HG03159 (cell line): Measurements from ENCODE around the gene ARHGEF10L.

Source experiments
- ATAC-seq: cut with Tn5 transposase; IDR thresholded peaks from one replicate; pipeline ENCODE4 v1.9.1; 2021; ENCODE audit warnings: mild to moderate bottlenecking, moderate library complexity; ENCODE audit not compliant: unreplicated experiment

Gene ARHGEF10L

GRCh38 chr1:17566417-17566816 lies 26.9 kb downstream of the ARHGEF10L start:
- ATAC-seq: no peak

DNA sequence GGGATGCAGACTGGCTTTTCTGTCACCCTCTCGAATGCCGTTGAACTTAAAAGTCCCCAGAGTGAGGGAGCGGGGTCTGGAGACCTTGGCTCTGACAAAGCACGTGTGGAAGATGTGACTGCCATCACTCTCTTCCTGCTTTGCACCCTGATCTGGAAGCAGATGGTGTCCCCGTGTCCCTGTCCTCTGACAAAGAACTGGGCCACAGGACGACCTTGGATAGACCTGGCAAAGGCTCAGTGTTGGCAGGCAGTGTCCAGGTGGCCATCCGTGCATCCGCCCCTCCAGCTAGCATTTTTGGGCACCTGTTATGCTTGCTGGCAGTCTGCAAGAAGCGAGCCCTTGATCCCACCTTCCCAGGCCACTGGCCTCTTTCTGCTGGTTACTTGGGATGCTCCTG lies 27.4 kb downstream of the ARHGEF10L start:
- no peak for ATAC-seq

- ATAC-seq: no peak
These were observed 28.1 kb downstream of the ARHGEF10L start for GRCh38 chr1:17567582-17567981.

GRCh38 chr1:17568014-17568900 lies 28.8 kb downstream of the ARHGEF10L start:
- ATAC-seq: no peak

DNA sequence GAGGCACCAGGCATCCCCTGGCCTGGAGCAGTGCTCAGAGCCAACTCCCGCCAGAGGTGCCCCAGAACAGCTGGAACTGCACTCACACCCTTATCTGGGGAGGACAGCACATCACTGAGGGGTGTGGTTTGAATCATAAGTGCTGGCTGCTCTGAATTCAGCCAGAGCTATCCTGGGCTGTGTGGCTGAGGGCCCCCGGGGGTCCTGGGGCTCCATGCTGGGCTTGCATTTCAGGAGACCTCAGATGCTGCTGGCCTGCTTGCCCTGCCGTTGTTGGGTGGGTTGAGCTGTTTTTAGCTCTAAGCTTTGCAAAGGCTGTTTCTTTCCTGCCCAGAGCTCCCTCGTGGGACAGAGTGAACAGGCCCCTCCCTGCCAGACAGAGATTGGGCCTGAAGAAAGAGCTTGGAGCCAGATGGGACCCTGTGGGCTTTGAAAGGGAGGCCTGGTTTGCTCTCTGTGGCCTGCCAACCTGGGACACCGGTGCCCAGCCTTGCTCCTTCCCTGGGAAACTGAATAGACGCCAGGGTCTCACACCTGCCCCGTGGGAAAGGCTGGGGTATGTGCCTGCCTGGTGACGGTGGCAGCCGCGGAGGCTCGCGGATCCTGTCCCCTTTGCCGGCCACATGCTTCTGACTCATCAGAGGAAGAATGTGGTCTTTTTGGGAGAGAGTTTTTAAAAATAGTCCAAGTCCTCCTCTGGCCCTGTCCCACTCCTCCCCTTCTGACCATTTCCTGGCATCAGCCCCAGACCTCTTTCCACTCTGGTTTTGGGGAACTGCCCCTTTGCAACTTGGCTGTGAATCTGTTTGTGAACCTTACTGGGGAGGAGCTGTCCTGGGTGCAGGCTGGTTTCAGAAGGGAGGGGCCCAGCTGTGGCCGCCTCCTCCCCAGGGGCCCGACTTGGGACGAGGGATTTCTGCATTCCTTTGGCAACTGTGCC lies 30.0 kb downstream of the ARHGEF10L start:
- ATAC-seq: no peak

- no peak for ATAC-seq
These were observed 30.7 kb downstream of the ARHGEF10L start for GRCh38 chr1:17570228-17570627.

DNA sequence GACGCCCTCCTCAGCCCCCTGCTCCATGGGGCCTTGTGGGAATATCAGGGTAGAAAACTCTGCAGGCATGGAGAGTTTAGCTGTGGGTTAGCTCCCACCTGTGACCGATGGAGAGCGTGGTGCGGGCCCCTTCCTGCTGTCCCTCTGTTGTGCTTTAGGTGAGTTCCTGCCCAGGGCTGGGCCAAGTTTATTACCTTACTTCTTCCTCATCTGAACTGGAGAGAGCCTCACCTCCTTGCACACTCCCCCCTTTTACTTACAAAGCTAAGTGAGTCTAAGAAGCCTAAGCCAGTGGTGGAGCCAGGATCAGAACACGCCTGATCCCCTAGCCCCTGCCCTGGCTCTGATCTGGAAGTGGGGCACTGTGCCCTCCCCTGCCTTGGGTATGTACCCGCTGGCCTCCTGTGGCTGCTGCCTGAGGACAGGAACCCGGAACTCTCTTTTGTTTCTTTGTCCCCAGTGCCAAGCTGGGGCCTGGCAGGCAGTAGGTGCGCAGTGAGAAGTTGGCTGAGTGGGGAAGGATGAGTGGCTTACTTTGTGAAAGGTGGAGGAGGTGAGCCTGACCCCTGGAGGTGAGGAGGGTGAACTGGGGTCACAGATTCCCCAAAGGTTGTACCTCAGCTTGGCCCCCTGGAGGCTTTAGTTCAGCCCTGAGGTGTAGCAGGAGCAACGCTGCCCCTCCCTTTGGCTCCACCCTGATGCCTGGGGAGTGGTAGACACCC lies 32.9 kb downstream of the ARHGEF10L start:
- ATAC-seq: no peak

GRCh38 chr1:17573518-17574041 lies 34.1 kb downstream of the ARHGEF10L start:
- no peak for ATAC-seq

DNA sequence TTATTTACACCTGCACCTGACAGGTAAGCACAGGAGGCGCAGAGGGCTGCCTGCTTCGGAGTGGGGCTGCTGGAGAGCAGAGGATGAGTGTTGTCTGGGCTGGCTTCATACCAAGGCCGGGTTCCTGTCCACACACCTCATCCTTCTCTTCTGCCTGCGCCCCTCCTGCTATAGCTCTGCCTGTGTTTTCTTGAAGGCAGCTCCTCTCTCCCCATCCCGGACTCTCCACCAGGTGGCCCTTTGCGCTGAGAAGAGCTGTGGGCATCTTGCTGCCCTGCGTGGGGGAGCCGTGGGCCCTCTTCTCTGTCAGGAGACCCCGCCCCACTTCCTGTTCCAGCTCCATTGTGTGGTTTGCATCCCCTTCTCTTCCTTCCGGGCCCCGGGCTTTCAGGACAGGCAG lies 35.0 kb downstream of the ARHGEF10L start:
- ATAC-seq: no peak

DNA sequence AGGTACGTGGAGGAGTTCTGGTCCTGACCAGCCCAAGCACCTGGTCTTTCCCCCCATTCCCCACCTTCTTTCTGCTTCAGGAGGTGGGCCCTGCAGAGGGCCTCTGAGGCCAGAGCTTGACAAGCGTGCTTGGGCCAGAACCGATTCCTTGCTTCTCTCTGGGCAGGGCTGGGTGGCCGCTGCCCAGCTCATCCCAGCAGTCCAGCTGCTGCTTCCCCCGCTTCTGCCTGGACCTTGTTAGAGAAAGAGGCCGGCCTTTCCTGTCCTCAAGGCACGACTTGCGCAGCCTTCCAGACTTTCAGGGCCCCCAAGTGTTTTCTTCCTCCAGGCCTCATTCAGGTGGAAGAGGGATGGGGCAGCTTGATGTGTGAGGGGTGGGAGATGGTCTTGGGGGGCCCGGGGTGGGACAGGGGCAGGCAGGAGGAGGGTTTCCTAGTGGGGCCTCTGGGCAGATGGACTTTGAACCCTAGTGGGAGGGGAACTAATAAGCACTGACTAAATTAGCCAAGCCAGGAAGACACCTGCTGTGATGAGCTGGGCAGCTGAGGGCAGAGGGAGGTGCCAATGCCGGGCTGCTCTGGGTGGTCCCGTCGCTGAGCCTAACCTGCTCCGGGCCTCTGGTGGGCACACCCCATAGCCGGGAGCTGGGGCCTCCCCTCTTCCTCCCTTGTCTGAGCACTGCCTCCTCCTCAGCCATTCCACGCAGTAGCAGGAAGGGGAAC lies 36.5 kb downstream of the ARHGEF10L start:
- no peak for ATAC-seq

GRCh38 chr1:17576519-17576853 lies 37.0 kb downstream of the ARHGEF10L start:
- ATAC-seq: no peak

DNA sequence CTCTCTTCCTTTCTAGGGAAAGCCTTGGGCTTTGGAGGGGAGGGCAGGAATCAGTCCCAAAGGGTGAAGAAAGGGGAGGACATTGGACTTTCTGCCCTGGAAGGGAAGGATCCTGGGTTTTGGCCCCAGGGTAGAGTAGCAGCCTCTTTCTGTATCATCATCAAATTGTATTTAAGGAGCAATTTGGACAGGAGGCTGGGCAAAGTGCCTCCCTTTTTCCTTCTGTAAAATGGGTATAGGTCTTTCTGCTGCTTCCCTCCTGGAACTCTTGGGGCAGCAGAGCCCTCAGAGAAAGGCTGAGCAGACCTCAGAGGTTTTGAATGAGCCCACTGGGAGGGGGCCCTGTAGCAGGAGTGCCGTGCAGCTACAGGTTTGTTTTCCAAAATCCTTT lies 38.4 kb downstream of the ARHGEF10L start:
- no peak for ATAC-seq

DNA sequence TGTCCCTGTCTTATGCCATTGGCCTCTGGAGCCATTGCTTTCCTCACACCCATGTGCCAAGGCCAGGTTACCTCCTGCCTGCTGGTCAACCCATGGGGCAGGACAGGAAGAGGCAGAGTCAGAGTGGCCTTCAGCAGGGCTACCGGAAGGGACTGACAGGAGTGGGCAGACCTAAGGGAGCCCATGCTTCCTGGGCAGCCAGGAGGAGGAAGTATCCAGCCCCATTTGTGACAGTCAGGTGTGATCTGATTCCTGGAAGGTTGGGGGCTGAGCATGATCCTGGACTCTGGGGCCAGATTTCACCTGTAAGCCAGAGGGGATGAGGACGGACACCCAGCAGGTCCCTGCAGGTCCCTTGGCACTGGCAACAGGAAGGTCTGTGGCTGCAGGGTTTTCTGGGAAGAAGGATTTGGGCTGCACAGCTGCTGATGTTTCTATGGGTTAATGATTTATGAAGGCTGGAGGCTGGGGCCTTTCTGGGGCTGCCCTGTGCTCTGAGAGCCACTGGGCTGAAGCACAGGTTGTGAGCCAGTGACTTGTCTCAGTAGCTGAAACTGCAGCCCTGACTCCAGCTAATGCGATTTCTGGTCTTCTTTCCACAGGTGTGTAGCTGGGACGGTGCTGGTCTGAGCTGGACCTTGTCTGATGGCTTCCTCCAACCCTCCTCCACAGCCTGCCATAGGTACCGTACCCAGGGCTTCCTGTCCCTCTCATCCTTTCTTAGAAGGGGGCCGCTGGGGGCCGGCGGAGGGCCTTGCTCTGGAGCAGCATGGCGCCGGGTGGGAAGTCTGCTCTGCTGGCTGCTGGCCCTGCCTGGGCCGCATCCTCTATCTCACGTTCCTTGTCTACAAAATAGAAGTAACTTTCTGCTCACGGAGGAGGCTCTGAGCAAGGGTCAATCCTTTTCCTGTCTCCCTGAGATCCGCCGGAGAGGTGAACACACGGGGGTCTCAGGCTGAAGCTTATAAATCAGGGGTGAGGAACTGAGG lies 40.7 kb downstream of the ARHGEF10L start:
- no peak for ATAC-seq

GRCh38 chr1:17581389-17582123 lies 42.1 kb downstream of the ARHGEF10L start:
- no peak for ATAC-seq

GRCh38 chr1:17582124-17582774 lies 42.8 kb downstream of the ARHGEF10L start:
- ATAC-seq: no peak

DNA sequence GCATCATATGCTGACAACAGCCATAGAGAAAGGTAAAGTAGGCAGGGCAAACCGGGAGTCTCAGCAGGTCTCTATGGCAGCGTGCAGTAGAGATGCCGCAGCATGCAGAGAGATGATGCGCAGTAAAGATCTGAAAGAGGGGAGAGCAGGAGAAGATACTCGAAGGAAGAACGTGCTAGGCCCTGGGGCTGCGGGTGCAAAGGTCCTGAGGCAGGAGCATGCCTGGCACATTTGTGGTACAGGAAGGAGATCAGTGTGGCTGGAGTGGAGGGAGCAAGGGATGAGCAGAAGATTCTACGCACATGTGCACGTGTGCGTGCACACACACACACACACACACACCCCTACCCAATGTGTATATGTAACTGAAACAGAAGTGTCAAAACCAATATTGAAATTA lies 45.0 kb downstream of the ARHGEF10L start:
- ATAC-seq: no peak

DNA sequence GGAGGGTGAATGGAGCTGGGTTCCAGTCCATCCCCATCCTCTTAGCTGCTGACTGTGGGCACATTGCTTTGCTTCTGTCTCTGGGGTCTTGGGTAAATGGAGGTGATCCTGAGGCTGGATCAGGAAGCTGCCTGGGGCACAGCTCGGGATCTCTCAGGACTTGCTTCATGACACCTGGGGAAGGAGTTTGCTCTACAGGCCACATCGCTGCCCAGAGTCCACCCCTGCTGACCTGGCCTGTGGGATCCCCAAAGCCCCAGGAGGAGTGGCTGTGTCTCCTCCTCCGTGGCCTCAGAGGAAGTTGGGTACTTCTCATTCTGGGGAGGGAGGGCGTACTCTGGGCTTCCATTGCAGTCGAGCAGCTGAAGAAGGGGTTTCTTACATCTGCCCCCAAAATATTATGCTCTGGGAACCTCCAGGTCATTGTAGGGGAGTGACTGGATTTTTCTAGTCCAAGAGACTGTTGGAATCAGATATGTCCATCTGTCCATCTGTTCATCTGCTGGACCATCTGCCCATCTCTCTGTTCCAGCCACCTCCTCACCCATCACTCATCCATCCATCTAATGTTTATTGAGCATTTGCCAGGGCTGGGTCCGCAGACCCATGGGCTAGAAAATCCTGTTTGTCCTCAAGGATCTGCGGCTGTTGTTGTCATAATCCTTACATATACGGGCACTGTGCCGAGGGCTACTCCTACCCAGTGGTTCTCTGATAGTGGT lies 45.9 kb downstream of the ARHGEF10L start:
- no peak for ATAC-seq
